OCI-LY3 (cell line): Measurements from ENCODE around the gene HDDC2.

Experiments
- CTCF ChIP-seq: fragments of 200-600, 300-600 bp; sonication (generic); IDR thresholded peaks from 2 replicates; pipeline ENCODE4 v1.5.1; 2014; ENCODE audit warnings: antibody characterized with exemption, low read length, low read depth
- EZH2phosphoT487 ChIP-seq: fragments of 200-600 bp; shearing (Covaris generic); IDR thresholded peaks from 2 replicates; pipeline ENCODE4 v1.6.1; 2018; ENCODE audit warnings: antibody characterized with exemption, mixed run types, low read depth

- no peak for TF ChIP-seq CTCF
- no peak for TF ChIP-seq EZH2phosphoT487
These were observed 45.3 kb upstream of the HDDC2 start for GRCh38 chr6:125346926-125347563.
